ENCODE data around the gene ZSCAN10.
"Not testable (repeated sequence)": the region's sequence is repeated elsewhere in the genome, so short reads cannot be mapped to it uniquely, and the experiment has no call there.

DNA sequence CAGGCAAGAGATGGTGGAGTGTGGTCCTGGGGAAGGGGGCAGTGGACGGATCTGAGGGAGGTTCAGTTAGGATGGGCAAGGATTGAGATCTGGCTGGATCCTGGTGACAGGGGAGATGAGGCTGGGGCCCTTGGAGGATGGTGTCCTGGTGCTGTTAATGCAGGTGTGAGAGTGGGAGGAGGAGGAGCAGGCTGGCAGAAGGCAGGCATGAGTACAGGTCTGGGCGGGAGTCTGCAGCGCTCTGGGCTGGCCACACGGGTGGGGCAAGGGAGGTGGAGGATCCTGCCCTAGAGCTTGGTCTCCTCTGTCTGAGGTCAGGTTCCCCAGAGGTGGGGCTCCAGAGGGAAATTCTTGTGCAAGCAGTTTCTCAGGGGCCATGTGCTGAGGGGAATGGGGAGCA, 26.9 kb downstream of the ZSCAN10 start:
- TF ChIP-seq, protein P1, sequence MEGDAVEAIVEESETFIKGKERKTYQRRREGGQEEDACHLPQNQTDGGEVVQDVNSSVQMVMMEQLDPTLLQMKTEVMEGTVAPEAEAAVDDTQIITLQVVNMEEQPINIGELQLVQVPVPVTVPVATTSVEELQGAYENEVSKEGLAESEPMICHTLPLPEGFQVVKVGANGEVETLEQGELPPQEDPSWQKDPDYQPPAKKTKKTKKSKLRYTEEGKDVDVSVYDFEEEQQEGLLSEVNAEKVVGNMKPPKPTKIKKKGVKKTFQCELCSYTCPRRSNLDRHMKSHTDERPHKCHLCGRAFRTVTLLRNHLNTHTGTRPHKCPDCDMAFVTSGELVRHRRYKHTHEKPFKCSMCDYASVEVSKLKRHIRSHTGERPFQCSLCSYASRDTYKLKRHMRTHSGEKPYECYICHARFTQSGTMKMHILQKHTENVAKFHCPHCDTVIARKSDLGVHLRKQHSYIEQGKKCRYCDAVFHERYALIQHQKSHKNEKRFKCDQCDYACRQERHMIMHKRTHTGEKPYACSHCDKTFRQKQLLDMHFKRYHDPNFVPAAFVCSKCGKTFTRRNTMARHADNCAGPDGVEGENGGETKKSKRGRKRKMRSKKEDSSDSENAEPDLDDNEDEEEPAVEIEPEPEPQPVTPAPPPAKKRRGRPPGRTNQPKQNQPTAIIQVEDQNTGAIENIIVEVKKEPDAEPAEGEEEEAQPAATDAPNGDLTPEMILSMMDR (conservative IDR thresholded peaks at IDR 0.05 in 1 of 2, IDR thresholded peaks at IDR 0.05 in 1 of 2; ENCODE audit: extremely low read depth in 1 of 2, insufficient read depth in 1 of 2, low read depth in 1 of 2, low read length in 2 of 2), result not testable (repeated sequence)
- TF ChIP-seq EZH2 (IDR thresholded peaks at IDR 0.05; ENCODE audit: borderline replicate concordance, low read length), result not testable (repeated sequence)

All from mammary epithelial cell (primary cell).